NCI-H2196 treated with DMSO at 0.1 percent for 48 hours (cell line): Measurements from ENCODE around the gene TM2D3.

Experiments used
- DNase-seq: peaks from one replicate; lab custom pipeline; 2025; ENCODE audit not compliant: unreplicated experiment; lab: John Stamatoyannopoulos, UW

TM2D3 gene, protein sequence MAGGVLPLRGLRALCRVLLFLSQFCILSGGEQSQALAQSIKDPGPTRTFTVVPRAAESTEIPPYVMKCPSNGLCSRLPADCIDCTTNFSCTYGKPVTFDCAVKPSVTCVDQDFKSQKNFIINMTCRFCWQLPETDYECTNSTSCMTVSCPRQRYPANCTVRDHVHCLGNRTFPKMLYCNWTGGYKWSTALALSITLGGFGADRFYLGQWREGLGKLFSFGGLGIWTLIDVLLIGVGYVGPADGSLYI

GRCh38 chr15:101652098-101652785 is at the start of gene TM2D3:
Gene TM2D3, minus strand, starts transcription at chr15:101652381. Its CDS starts 20 bp downstream, at chr15:101652361.
- peak; percentile 43 for DNase-seq

DNA sequence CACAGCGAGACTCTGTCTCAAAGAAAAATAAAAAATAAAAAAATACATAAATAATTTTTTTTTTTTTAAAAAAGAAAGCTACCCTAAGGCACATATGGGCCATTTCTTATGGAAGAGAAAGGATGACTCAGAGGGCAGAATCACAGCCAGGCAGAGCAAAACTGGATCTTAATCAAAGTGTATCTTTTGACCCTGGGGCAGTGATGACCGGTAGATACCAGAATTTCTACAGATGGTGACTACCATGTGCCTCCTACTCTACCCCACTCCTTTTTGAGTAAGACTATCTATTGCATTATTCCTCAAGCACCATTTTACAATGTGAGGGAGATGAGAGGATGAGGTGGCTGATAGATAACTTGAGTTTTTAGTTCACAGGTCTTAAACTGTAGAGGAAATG is 46.1 kb upstream of the TM2D3 start:
- no peak for DNase-seq

GRCh38 chr15:101697488-101697887 is 45.3 kb upstream of the TM2D3 start:
- no peak for DNase-seq

GRCh38 chr15:101696829-101697228 is 44.6 kb upstream of the TM2D3 start:
- no peak for DNase-seq

DNA sequence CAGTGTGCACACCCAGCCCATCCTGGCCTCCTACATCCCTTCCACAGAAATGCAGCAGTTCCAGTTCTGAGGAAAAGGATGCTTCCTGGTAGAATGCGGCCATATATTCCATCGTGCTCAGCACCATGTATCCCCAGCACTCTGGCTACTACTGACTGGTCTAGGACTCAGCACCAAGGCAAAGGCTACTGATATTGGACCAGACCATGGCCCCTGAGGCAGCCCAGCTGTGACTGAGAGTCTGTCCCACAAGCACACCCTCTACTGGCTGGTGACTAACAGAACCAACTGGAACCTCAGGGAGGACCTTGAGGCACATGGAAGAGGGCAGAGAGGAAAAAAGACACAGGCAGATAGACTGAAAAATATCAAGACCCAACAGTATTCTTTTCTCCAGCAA is 42.1 kb upstream of the TM2D3 start:
- DNase-seq: no peak

DNA sequence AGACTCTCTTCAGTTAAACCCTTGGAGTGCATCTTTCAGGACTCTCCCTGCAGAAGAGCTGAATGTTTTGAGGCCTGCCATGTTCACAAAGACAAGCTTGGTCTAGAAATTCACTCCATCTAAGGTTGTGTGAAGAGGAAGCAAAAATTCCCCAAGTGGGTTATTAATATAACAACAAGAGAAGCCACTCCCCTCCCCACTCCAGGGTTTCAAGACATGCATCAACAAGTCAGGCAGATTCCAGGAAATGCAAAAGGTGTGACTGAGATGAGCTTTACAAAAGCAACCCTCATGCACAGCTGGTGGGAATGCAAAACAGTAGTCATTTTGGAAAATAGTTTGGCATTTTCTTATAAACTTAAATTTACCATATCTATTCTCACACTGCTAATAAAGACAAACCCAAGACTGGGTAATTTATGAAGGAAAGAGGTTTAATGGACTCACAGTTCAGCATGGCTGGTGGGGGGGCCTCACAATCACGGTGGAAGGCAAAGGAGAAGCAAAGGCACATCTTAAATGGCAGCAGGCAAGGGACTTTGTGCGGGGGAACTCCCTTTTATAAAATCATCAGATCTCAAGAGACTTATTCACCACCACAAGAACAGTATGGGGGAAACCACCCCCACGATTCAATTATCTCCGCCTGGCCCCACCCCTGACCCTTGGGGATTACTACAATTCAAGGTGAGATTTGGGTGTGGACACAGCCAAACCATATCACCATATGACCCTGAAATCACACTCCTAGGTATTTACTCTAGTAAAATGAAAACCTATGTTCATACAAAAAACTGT is 40.8 kb upstream of the TM2D3 start:
- no peak for DNase-seq

DNA sequence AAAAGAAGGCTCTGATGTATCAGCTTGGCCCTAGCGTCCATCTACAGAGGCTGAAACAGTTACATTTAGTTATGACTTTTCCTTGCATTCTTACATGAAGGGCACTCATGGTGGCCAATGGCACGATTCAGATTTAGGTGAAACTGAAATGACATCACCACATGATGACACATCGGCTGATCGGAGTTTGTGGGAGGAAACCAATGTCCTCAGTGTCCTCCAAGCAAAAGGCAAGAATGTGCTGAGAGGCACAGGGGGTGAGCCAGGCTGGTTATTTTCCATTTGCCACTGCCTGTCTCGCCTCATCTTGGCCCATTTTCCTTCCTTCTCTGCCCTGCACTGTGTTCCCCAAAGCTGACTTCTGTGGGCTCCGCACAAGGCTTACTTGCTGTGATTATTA is 37.7 kb upstream of the TM2D3 start:
- no peak for DNase-seq

DNA sequence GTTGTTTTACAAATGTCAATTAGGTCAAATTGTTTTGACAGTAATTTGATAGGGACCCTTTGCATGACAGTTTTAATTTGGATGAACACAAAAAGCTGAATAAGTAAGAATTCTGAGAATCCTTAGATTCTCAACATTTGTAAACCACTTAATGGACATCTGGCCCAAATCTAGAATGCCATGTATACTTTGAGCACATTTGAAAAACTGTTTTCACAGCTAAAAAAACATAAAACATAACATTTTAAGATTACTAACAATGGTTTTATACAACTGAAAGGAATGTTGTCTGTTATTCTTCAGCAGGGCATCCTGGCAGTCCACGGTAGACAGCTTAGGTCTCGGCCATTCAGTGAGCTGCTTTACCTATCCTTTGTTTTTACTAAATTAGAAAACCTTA is 34.5 kb upstream of the TM2D3 start:
- DNase-seq: no peak

DNA sequence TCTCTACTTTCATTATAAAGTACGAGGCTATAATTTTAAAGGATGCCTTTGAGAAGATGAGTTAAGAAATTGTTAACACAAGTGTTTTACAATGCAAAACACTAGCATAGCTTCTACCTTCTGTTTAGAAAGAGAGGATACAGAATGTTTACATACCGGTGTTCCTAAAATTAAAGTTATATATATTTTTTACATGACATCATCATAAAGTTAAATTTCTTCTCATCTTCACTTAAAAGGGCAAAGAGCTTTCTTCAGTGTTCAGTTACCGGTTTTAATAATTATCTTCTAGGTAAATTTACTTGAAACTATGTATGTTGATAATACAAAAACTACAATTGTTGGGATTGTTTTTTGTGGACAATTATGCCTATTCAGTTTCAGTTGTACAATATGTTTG is 32.7 kb upstream of the TM2D3 start:
- no peak for DNase-seq

GRCh38 chr15:101684384-101684783 is 32.2 kb upstream of the TM2D3 start:
- no peak for DNase-seq

DNA sequence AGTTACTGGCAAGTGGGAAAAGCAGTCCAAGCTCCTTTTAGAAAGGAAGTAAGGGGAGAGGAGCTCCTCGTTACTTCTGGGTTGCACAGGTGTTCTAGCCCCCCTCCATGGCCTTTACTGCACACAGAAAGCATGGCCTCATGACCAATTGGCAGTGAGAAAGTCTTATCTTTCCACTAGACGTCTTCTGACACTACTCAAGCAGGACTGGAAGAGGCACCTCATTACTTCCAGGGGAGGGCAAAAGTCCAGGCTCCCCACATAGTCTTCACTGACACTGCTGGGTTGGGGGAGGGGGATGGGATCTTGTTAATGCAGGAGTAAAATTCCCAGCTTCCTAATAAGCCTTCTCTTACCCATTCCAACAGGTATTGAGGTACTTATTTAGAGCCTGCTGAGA is 27.6 kb upstream of the TM2D3 start:
- no peak for DNase-seq

- no peak for DNase-seq
Measured at GRCh38 chr15:101676921-101677329, 24.7 kb upstream of the TM2D3 start.

DNA sequence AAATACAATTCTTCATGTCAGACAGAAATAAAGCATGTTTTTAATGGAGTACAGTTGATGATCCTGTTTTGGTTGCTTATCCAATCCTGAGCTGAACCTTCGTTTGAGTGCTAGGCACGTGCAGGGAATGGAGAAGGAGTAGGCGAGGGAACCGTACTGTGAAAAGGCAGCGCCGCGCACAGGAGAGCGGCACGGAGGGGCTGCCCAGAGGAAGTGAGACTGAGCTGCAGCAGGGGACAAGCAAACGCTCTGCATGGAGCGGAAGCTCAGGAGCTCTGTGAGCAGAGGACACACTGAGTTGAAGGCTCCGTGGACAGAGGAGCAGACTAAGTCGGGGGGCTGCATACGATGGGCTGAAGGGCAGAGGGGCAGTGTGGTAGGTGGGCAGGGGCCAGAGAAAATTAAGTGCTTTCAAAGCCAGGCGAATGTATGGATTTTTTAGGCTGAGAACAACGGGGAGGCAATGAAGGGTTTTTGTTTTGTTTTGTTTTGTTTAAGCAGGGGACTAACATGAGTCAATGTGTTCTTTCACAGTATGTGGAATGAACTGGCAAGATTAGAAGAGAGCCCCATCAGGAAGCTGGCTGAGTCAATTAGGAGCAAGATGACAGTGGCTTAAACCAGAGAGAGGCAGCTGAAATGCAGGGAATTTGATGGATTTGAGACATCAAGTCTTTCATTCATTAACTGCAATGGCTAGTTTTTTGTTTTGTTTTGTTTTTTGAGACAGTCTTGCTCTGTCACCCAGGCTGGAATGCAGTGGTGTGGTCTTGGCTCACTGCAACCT is 23.8 kb upstream of the TM2D3 start:
- no peak for DNase-seq

GRCh38 chr15:101675015-101675414 is 22.8 kb upstream of the TM2D3 start:
- no peak for DNase-seq

DNA sequence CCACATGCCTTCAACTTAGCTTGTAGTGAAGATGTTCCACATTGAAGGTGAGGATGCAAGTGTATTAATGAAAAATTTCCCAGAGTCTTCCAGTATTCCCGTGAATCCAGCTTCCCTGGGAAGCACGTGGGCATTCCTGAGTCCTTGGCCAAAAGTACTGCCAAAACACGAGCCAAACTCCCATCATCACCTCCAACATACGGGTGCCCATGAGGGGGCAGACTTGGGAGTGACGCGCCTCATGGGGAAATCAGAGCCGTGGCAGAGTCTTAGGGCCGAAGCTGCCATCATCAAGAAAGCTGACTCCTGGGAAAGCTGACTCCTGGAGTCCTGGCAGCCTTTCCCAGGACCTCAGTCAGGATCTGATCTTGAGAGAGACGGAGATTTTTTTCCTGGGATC is 20.1 kb upstream of the TM2D3 start:
- DNase-seq: no peak

DNA sequence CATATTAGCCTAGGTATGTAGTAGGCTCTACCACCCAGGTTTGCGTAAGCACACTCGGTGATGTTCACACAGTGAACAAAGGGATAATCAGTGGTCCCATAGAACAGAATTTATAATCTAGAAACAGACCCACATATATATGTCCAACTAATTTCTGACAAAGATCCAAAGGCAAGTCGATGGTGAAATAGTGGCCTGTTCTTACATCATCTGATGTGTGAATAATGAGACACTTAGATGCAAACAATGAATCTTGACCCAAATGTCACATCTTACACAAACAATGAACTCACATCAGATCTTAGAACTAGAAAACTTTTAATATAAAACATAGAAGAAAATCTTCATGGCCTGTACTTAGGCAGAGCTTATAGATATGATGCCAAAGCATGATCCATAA is 17.6 kb upstream of the TM2D3 start:
- DNase-seq: no peak

DNA sequence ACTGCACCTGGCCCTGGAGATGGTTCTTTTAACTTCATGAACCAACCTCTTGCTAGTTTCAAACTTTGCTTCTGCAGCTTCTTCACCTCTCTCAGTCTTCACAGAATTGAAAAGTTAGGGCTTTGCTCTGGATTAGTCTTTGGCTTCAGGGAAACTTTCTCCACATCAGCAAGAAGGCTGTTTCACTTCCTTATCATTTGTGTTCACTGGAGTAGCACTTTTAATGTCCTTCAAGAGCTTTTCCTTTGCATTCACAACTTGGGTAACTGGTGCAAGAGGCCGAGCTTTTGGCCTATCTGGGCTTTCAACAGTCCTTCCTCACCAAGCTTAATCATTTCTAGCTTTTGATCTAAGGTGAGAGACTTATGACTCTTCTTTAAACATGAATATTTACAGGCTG is 15.7 kb upstream of the TM2D3 start:
- no peak for DNase-seq

- no peak for DNase-seq
Measured at GRCh38 chr15:101664303-101664913, 12.2 kb upstream of the TM2D3 start.

GRCh38 chr15:101662203-101662602 is 10.0 kb upstream of the TM2D3 start:
- no peak for DNase-seq

- no peak for DNase-seq
Measured at GRCh38 chr15:101660005-101660404, 7.8 kb upstream of the TM2D3 start.
